Activated T-helper 9 cell treated with anti-CD3 and anti-CD28 coated beads, Interleukin-2, amount 50 U/mL, for 16 hours (primary cell): ENCODE measurements around the gene TADA2B.
"Not testable (repeated sequence)": the region's sequence is repeated elsewhere in the genome, so short reads cannot be mapped to it uniquely, and the experiment has no call there.

Experiments used
- DNase-seq: peaks from one replicate; pipeline ENCODE4 v3.0.0-alpha.2; 2020; ENCODE audit warnings: low read depth

The TADA2B gene

DNA sequence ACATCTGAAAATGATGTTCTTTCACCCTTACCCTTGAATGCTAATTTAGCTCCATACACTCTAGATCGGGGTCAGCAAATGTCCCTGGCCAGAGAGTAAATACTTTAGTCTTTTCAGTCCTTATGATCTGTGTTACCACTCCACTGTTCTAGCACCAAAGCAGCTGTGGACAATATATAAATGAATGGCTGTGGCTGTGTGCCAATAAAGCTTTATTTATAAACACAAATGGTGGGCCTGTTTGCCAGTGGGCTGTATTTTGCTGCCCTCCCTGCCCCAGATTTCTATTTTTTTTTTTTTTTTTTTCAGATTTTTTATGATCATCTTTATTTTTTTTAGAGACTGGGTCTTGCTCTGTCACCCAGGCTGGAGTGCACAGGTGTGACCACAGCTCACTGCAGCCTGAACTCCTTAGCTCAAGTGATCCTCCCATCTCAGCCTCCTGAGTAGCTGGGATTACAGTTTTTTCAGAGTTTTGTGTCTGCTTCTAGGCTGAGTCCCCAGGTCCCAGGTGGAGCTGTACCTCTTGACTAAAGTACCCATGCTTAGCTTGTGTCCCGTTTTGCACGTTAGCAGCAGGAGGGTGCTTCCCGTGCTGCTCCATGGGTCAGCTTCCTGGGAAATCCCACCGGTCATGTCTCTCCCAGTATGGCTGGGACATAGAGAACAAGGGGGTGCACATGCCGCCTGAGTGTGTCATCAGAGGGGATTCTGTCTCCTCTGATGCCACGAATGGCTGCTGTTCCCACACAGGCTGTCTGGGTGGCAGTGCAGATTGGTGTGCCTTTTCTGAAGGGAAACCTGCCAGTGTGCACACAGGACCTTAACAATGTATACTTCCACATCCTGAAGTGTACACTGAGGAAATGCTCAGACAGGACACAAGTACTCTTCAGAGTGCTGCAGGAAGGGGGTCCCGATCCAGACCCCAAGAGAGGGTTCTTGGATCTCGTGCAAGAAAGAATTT lies 40.7 kb downstream of the TADA2B start:
- no peak for DNase-seq

- not testable (repeated sequence) for DNase-seq
Measured at GRCh38 chr4:7084564-7084961, 41.4 kb downstream of the TADA2B start.

DNA sequence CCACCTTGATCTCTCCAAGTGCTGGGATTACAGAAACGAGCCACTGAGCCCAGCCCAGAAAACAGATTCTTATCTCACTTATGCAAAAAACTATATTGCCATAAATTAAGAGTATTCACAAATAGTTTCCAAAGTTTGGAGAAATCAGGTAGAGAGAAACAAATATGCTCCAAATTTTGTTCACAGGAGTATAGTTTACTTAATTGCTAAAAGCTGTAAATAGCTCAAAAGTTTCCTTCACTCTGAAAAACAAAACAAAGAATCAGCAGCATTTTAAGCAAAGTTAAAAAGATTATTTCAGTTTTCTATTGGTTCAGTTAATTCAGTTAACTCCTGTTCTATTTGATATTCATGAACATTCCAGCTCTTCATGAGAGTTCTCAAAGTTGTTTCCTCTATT lies 43.2 kb downstream of the TADA2B start:
- DNase-seq = no peak

- no peak for DNase-seq
Measured at GRCh38 chr4:7087036-7087435, 43.9 kb downstream of the TADA2B start.

- DNase-seq = no peak
Measured at GRCh38 chr4:7089213-7089986, 46.2 kb downstream of the TADA2B start.

- DNase-seq = no peak
Measured at GRCh38 chr4:7092026-7092425, 48.9 kb downstream of the TADA2B start.

- DNase-seq = no peak
Measured at GRCh38 chr4:7094916-7095315, 51.7 kb downstream of the TADA2B start.

DNA sequence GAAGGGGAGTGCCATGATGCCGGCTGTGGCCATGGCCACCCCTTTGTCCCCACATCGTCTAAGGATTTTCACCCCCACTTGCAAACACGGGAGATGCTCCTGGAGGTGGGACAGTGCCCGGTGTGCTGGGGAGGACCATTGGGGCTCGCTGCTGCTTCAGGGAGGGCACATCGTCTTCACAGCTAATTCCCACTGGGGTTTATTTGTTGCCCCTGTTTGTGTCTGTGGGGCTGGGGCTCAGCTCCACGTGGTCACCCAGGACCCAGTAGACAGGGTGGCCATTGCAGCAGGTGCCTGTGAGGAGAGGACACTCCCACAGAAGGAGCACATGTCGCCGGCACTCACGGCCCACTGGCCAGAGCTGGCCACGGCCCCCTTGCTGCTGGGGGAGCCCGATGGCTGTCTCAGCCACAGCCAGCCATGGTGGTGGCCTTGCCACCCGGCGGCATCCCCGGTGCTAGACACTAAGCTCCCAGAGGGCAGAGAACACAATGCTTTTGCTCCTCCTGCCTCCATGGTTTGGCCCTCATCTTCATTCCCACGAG lies 52.5 kb downstream of the TADA2B start:
- no peak for DNase-seq

DNA sequence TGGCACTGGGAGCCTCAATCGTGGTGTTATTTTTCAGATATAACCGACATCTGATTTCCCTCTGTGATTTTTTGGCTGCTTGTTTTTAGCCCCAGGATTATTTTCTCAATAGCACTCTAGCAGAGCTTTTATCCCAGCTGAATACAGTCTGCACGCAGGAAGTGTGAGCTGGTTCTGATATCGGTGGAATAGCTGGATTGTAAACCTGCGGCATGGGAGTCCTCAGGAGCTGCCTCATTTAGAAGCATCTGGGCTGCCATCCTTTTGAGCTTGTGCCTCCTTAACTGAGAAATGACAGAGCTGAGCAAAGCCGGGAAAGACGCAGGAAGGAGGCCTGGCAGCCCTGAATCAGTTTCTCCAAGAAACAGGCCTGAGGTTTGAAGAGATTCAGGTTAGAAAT lies 53.1 kb downstream of the TADA2B start:
- DNase-seq = no peak

DNA sequence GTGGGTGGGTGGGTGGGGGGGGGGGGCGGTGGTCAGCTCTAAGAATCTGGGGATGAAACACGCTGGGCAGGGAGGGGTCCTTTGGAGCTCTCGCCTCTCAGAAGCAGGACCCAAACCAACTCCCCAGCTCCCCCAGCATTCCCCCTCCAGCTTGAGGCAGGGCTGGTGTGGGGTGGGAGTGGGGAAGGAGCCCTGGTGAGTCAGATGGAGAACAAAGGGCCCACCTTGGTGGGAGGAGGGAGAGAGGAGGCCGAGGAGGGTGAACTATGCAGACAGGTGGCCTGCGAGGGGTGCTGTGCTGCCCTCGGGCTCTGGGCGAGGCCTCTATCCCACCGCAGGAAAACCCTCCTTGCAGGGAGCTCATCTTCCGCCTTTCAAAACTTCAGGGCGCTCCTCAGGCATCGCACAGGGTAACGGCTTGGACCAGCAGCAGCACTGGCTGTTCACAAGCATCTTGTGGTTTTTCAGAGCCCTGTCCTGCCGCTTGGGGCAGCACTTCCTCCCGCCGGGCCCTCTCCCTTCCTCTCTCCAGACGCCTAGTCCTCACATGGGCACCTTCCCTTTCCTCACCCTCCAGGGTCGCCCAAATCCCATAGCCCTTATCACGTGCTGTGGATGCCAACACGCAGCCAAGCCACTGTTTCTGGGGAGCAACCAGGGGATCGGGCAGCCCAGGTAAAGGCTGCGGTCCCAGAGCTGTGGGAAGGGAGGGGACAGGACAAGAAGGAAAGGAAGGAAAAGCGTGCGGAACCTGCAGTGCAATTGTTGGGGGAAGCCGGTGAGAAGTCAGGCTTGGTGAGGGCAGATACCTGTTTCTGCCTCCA lies 58.7 kb downstream of the TADA2B start:
- peak; percentile 34 for DNase-seq

- not testable (repeated sequence) for DNase-seq
Measured at GRCh38 chr4:7102516-7102909, 59.3 kb downstream of the TADA2B start.

GRCh38 chr4:7103031-7103606 lies 59.9 kb downstream of the TADA2B start:
- peak; percentile 68 for DNase-seq

- DNase-seq = no peak
Measured at GRCh38 chr4:7103607-7104365, 60.6 kb downstream of the TADA2B start.

- no peak for DNase-seq
Measured at GRCh38 chr4:7104366-7105031, 61.3 kb downstream of the TADA2B start.

DNA sequence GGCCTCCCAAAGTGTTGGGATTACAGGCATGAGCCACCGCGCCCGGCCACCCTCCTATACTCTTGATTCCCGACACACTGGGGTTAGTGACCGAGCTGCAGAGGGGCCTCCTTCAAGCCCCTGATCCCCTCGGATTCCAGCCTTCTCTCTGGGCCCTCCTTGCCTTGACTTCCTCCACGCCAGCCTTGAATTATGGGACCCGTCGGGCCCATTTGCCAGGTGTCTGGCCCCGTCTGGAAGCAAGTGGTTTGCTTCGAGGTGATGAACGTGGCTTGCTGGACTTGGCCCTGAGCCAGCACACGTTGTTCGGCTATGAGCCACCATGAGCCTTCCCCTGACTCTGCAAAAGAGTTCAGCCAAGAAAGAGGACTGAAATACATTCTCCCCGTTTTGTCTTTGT lies 62.1 kb downstream of the TADA2B start:
- no peak for DNase-seq

DNA sequence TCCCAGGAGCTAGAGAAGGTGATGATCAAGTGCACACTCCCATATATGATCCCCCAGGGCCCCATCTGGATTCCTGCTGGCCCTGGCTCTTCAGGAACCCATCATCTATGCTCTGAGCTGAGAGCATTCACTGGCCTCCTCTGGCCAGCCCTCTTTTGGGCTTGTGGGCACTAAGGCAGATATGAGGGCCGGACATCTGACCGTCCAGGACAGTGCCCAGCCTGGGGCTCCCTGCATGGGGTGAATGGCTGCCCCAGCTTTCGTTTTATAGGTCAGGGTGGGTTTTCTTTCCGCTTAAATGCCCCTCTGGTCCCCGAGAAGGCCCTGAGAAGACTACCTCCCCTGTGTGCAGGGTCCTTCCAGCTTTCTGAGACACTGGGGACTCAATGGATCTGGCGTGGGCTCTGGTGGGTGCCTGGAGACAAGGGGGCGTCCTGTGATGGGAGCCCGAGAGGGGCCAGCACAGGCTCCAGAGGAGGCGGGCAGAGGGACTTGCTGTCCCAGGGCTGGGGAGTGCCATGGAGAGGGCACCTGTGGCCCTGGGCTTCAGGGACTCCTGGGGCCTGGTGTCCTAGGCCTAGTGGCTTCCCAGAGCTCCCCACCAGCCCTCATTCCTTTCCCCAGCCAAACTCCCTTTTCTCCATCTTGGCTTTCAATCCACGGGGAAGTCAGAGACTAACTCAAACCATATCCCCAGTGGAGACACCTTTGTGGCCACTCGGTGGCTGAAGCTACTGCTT lies 64.2 kb downstream of the TADA2B start:
- no peak for DNase-seq
